GM06990 (cell line): Measurements from ENCODE around the gene MED16.

ENCODE experiments used
- DNase-seq: peaks from one replicate; pipeline ENCODE4 v3.0.0-alpha.2; 2011; ENCODE audit not compliant: insufficient read length; ENCODE audit errors: extremely low read depth
- H3K27me3 ChIP-seq: replicated peaks from 2 replicates; pipeline ENCODE4 v1.6.0; 2011; ENCODE audit warnings: low read length; ENCODE audit not compliant: control insufficient read depth, insufficient read depth
- H3K36me3 ChIP-seq: 2 replicates; pipeline ENCODE4 v1.5.1; 2011; ENCODE audit warnings: low read length; ENCODE audit not compliant: control insufficient read depth, insufficient read depth
- H3K4me3 ChIP-seq: replicated peaks from 2 replicates; pipeline ENCODE4 v1.5.1; 2011; ENCODE audit warnings: low read depth, mild to moderate bottlenecking, control low read depth, low read length
- TF ChIP-seq, protein P1 (sequence below): IDR thresholded peaks from 2 replicates; pipeline ENCODE4 v1.5.1; 2011; ENCODE audit warnings: low read length, control low read depth, mild to moderate bottlenecking, inconsistent platforms; ENCODE audit not compliant: insufficient read depth, poor library complexity, severe bottlenecking

Gene MED16

DNA sequence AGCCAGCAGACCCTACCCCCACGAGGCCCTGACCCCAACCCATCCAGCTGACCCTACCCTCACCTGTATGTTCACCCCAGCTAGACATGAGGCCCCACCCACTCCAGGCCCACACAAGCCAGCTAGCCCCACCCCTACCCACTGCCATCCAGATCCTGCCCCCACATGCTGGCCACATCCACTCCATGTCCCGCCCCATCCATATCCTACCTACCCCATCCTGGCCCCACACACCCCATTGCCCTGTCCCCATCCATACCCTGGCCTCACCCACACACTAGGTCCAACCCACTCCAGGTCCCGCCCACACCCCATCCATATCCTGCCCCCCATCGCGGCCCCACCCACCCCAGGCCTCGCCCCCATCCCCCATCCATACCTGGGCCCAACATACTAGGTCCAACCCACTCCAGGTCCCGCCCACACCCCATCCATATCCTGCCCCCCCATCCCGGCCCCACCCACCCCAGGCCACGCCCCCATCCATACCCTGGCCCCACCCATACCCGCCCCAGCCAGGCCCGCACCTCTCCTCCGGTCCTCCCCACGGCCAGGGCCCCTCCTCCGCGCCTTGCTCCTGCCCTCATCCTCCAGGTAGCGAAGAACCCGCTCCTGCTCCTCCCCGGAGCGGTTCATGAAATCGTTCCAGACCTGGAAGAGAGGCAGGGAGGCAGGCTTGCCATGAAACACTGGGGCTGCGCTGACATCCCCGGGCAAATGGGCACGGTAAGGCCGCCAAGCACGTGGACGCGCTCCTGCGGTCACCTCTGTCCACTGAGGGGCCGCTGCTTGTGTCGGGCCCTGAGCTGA, 7.5 kb upstream of the MED16 start:
- Histone ChIP-seq H3K4me3 (no peak overlapping the region), H3K36me3 (peaks cover 6% of the 10 kb centered on the region), H3K27me3 (no peaks in the 10 kb centered on the region)
- TF ChIP-seq, protein P1, sequence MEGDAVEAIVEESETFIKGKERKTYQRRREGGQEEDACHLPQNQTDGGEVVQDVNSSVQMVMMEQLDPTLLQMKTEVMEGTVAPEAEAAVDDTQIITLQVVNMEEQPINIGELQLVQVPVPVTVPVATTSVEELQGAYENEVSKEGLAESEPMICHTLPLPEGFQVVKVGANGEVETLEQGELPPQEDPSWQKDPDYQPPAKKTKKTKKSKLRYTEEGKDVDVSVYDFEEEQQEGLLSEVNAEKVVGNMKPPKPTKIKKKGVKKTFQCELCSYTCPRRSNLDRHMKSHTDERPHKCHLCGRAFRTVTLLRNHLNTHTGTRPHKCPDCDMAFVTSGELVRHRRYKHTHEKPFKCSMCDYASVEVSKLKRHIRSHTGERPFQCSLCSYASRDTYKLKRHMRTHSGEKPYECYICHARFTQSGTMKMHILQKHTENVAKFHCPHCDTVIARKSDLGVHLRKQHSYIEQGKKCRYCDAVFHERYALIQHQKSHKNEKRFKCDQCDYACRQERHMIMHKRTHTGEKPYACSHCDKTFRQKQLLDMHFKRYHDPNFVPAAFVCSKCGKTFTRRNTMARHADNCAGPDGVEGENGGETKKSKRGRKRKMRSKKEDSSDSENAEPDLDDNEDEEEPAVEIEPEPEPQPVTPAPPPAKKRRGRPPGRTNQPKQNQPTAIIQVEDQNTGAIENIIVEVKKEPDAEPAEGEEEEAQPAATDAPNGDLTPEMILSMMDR = no peak
- DNase-seq = peak; percentile 34

GRCh38 chr19:900043-900301, 7.0 kb upstream of the MED16 start:
- Histone ChIP-seq H3K36me3 (peaks cover 6% of the 10 kb centered on the region), H3K4me3 (no peak overlapping the region), H3K27me3 (no peaks in the 10 kb centered on the region)
- TF ChIP-seq, protein P1 = no peak
- no peak for DNase-seq

GRCh38 chr19:899336-900042, 6.5 kb upstream of the MED16 start:
- no peak overlapping the region for H3K4me3 ChIP-seq
- peak; percentile 9 for DNase-seq

GRCh38 chr19:898663-899062, 5.7 kb upstream of the MED16 start:
- Histone ChIP-seq H3K27me3 (no peaks in the 10 kb centered on the region), H3K4me3 (no peak overlapping the region), H3K36me3 (peaks cover 6% of the 10 kb centered on the region)
- TF ChIP-seq, protein P1 = no peak
- DNase-seq = peak; percentile 38

More at GRCh38 chr19:899336-900042, 6.5 kb upstream of the MED16 start:
- TF ChIP-seq, protein P1 = no peak
- Histone ChIP-seq H3K36me3 (peaks cover 6% of the 10 kb centered on the region), H3K27me3 (no peaks in the 10 kb centered on the region)

DNA sequence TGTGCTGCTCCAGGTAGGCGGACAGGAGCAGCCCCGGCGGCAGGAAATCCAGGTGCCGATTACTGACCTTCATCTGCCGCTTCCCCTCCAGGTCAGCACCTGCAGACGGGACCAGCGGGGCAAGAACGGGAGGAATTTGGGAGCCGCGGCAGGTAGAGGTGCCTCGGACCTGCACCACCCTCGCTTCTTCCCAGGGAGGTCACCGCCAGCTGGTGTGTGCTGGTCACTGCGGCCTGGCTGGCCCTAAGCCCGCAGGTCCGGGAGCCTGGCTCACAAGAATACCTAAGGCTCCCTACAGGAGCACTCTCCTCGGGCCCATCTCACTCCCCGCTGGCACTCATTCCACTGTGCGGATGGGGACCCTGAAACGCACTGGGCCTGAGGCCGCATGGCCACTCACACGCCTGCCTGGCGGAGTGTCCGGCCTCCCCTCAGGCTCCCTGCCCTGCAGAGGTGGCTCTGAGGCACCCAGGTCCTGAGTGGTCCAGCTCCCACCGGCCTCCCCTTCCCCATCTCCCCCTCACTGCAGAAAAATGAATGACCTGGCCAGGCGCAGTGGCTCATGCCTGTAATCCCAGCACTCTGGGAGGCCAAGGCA, 4.6 kb upstream of the MED16 start:
- DNase-seq = no peak
- TF ChIP-seq, protein P1 = no peak
- H3K36me3 ChIP-seq = peaks cover 6% of the 10 kb centered on the region
- no peak overlapping the region for H3K4me3 ChIP-seq
- no peaks in the 10 kb centered on the region for H3K27me3 ChIP-seq
